Stimulated activated CD4-positive, alpha-beta T cell treated with anti-CD3 and anti-CD28 coated beads, TNF-alpha, amount 100 ng/mL, for 4 hours (primary cell): ENCODE measurements around the gene MT1M.

Experiments used
- DNase-seq, 3 experiments: peaks; one replicate each; pipeline ENCODE4 v3.0.0-alpha.2; 2020; ENCODE audit warnings: low read depth in 3 of 3

MT1M gene

GRCh38 chr16:56628486-56629350 is 3.7 kb upstream of the MT1M start:
- no peak for DNase-seq

GRCh38 chr16:56629531-56629930 is 2.9 kb upstream of the MT1M start:
- DNase-seq, result no peak

- DNase-seq, result no peak
Observed at GRCh38 chr16:56630134-56630533, 2.3 kb upstream of the MT1M start.

- no peak for DNase-seq
Observed at GRCh38 chr16:56631197-56631596, 1.3 kb upstream of the MT1M start.

- no peak for DNase-seq
Observed at GRCh38 chr16:56631832-56632155, 665 bp upstream of the MT1M start.

- DNase-seq, result no peak
Observed at GRCh38 chr16:56632848-56633365, 448 bp downstream of the MT1M start.

- DNase-seq, result no peak
Observed at GRCh38 chr16:56633535-56633934, 1.1 kb downstream of the MT1M start.

- DNase-seq, result no peak
Observed at GRCh38 chr16:56634715-56635440, 2.4 kb downstream of the MT1M start.

- DNase-seq, result no peak
Observed at GRCh38 chr16:56635441-56635967, 3.0 kb downstream of the MT1M start.

- DNase-seq, result no peak
Observed at GRCh38 chr16:56636616-56637413, 4.4 kb downstream of the MT1M start.

GRCh38 chr16:56637814-56638750 is 5.6 kb downstream of the MT1M start, which contains the start of gene MT1A:
MT1A (plus strand) TSS chr16:56638666; CDS start chr16:56638739, 73 bp downstream.
- DNase-seq, result no peak

- no peak for DNase-seq
Observed at GRCh38 chr16:56639045-56639444, 6.6 kb downstream of the MT1M start.

GRCh38 chr16:56640076-56640475 is 7.6 kb downstream of the MT1M start:
- no peak for DNase-seq

GRCh38 chr16:56641166-56641565 is 8.7 kb downstream of the MT1M start:
- DNase-seq, result no peak

GRCh38 chr16:56643080-56643778 is 10.8 kb downstream of the MT1M start:
- DNase-seq, result peak in 2 of 3 experiments; percentile 37 to 40

- DNase-seq, result no peak
Observed at GRCh38 chr16:56643833-56644232, 11.4 kb downstream of the MT1M start.

GRCh38 chr16:56645311-56645710 is 12.9 kb downstream of the MT1M start:
- no peak for DNase-seq

GRCh38 chr16:56645838-56646237 is 13.4 kb downstream of the MT1M start:
- no peak for DNase-seq

GRCh38 chr16:56647641-56648431 is 15.4 kb downstream of the MT1M start:
- no peak for DNase-seq
